ENCODE data around the gene DSTYK.

GRCh38 chr1:205111354-205111753, 100.1 kb downstream of the DSTYK start:
- TF ChIP-seq WT1 (tag by site-specific recombination; IDR thresholded peaks at IDR 0.05): no peak
- TF ChIP-seq ZNF549 (tag by site-specific recombination; IDR thresholded peaks at IDR 0.05): no peak
- TF ChIP-seq ZNF404 (tag by site-specific recombination; IDR thresholded peaks at IDR 0.05): no peak

All from HEK293 (cell line).